ENCODE results near the gene ARF5. TPM values are rescaled to one million over a fixed set of nuclear protein-coding genes. Genes with fewer than 3 reads are reported as not detected.

Gene ARF5
- total RNA-seq, 1 donor = 75.6 TPM

DNA sequence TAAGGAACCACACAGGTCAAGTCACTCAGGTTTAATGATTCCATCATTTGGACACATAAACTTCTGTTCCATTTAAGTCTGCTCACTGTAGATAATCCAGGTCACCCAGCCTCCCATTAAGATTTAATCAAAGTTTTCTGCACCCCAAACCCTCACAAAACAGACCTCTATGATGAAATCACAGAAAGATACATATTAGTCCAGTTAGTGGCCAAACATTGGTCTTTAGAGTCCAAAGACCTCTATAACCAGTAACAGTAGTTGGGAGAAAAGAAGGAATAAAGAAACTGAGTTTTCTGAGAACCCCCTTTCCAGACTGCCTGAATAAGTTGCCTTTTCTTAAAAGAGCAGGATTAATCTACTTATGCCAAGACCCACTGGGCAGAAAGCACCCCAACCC lies 7.6 kb upstream of the ARF5 start:
- H3K4me3 ChIP-seq (ENCODE audit: low read depth, low read length) = no peak overlapping the region
- TF ChIP-seq, protein P1, sequence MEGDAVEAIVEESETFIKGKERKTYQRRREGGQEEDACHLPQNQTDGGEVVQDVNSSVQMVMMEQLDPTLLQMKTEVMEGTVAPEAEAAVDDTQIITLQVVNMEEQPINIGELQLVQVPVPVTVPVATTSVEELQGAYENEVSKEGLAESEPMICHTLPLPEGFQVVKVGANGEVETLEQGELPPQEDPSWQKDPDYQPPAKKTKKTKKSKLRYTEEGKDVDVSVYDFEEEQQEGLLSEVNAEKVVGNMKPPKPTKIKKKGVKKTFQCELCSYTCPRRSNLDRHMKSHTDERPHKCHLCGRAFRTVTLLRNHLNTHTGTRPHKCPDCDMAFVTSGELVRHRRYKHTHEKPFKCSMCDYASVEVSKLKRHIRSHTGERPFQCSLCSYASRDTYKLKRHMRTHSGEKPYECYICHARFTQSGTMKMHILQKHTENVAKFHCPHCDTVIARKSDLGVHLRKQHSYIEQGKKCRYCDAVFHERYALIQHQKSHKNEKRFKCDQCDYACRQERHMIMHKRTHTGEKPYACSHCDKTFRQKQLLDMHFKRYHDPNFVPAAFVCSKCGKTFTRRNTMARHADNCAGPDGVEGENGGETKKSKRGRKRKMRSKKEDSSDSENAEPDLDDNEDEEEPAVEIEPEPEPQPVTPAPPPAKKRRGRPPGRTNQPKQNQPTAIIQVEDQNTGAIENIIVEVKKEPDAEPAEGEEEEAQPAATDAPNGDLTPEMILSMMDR (IDR thresholded peaks at IDR 0.05; ENCODE audit: insufficient read depth, low read depth, low read length) = no peak
- no peak for DNase-seq (ENCODE audit: low read depth)

DNA sequence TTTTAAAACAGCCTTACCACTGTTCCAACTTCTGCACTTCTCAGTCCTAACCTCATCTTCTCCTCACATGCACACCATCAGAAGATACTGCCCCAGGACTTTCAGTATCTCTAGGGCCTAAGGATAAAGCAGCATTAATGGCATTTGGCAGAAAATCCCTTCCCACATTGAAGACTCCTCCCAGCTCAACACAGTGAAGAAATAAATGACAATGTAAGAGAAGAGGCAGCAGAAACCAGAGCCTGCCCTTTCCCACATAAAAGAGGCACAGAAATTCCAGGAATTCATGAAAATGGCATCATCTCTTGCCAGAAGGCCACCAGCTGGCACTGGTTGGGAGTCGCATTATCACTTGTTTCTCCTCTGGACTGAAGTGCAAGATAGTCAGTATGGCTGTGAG lies 6.5 kb upstream of the ARF5 start:
- TF ChIP-seq, protein P1 (IDR thresholded peaks at IDR 0.05; ENCODE audit: insufficient read depth, low read depth, low read length) = no peak
- peak; percentile 23 for DNase-seq (ENCODE audit: low read depth)

DNA sequence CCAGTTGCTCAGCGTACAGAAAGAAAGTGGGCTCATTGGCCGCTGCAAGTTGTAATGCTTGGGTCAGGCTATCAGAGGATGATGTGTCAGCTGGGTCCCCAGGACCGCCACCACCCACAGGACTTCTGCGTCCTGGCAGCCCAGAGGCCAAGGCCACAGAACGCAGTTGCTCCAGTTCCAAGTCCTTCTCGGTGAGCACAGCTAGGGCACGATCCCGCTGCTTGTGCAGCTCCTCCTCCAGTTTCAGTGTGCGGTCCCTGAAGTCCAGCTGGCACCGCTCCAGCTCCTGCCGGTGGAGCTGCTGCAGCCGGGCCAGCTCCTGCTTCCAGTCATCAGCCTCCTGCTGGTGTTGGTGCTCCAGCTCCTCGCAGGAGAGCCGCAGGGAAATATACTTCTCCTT lies 5.8 kb upstream of the ARF5 start:
- H3K4me3 ChIP-seq (ENCODE audit: low read depth, low read length) = no peak overlapping the region
- peak; percentile 36 for DNase-seq (ENCODE audit: low read depth)
- TF ChIP-seq, protein P1 (IDR thresholded peaks at IDR 0.05; ENCODE audit: insufficient read depth, low read depth, low read length) = no peak

More for the DNA sequence above, 6.5 kb upstream of the ARF5 start:
- no peak overlapping the region for H3K4me3 ChIP-seq (ENCODE audit: low read depth, low read length)

DNA sequence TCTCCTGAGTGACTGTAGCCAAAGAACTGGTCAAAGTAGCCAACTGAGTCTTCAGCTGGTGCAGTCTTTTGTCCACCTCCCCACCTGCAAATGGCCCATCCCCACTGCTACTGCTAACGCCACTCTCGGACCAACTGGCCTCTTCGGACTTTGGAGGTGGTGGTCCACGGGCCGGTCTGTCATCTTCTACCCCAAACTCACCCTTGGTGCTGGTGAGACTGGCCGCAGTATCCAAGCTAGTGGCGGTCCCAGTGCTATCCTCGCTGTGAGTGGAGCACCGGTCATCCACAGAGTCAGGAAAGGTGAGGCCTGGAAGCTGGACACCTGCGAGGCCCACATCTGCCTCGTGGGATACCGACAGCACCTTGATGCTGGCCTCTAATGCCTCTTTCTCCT lies 3.6 kb upstream of the ARF5 start:
- peak overlapping the region; percentile 88 for H3K4me3 ChIP-seq (ENCODE audit: low read depth, low read length)
- TF ChIP-seq, protein P1 (IDR thresholded peaks at IDR 0.05; ENCODE audit: insufficient read depth, low read depth, low read length) = no peak

DNA sequence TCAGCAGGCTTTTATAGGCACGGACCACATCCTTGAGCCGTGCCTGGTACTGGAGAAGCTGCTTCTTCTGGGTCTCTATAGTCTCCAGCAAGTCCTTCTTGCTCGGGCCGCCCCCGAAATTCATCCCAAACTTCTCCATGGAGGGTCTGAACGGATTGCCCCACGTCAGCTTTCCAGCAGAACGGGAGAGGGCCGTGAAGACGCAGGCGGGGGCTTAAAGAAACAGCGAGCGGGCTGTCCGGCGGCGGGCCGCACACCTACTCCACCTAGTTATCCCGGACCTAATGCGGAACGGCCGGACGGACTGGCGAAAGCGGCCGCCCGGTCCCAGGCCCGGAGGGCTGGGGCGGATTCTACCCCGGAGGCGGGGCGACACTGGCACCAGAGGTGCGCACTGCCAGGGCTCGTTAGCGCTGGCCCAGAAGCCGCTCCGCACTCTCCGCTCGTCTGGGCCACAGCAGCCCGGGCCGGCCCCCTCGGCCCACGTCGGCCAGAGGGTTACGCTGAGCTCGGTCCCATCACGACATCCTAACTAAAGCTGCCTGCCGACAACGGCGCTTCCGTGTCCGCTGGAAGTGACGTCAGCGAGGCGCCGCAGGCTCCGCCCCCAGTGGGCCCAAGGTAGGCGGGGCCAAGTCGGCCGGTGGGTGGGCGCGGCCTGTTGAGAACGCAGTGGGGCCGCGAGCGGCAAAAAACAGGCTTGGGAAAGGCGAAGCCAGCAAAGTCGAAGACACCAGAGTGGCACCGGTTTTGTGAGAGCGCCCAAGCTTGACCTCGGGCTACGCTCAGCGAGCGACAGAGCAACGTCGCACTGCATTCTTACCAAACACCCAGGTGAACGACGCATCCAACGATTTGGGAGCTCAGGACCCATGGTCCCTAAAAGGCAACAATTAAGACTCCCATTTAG lies 2.9 kb upstream of the ARF5 start, which contains the start of gene GCC1:
GCC1 (minus strand) TSS at position 553 of the 910 bp plus-strand sequence; CDS start at position 139, 414 bp downstream.
- peak within 1 kb of the TSS; percentile 88 for H3K4me3 ChIP-seq (ENCODE audit: low read depth, low read length)
- TF ChIP-seq, protein P1 (IDR thresholded peaks at IDR 0.05; ENCODE audit: insufficient read depth, low read depth, low read length) = no peak
- peak; percentile 91 for DNase-seq (ENCODE audit: low read depth)

More for the DNA sequence above, 3.6 kb upstream of the ARF5 start:
- DNase-seq (ENCODE audit: low read depth) = no peak

DNA sequence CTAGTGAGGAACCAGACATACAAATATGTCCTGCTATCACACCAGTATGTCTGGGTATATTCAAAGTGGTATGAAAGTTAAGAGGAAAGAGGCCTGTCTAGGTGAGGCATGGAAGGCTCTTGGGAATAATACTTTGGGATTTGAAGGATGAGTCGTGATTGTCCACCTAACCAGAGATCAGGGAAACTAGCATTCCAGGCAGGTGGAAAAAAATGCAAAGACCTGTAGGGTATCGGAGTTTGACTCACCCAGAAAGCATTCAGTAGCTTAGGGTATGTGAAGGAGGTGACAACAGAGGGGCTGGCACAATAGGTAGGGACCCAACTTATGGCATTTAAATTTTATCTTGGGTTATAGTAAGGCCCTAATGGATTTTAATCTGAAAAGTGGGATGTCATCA lies 1.9 kb upstream of the ARF5 start:
- H3K4me3 ChIP-seq (ENCODE audit: low read depth, low read length) = no peak overlapping the region
- TF ChIP-seq, protein P1 (IDR thresholded peaks at IDR 0.05; ENCODE audit: insufficient read depth, low read depth, low read length) = no peak
- DNase-seq (ENCODE audit: low read depth) = no peak

Data from fibroblast of villous mesenchyme (primary cell).